ENCODE measurements around the gene GGCX. TPM values are rescaled to one million over a fixed set of nuclear protein-coding genes. Genes with fewer than 3 reads are reported as not detected.
A peak's percentile ranks its signal among the peaks of the same experiment; 100 is the strongest.

GGCX gene
- polyA plus RNA-seq, 3 donors: 24.0 to 34.4 (median 32.0) TPM

DNA sequence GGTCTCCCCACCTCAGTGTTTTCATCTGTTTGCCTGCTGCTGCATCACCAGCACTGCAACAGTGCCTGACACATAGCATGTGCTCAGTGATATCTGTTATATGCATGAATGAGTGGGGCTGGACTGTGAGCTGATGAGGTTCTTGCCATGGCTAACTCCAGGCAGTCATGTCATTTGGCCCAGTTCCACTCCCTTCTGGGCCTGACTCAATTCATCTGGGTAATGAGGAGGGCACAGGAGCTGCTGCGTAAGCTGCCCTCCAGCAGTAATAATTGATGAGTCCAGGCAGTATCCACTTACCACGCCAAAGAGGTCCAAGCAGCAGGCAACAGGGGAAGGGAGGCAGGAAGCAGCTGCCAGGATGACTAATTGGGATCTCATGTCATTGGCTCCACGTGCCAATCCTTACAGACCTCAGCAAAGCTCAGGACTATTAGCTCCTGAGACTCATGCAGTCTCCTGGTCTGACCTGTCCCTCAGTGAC, 56.5 kb downstream of the GGCX start:
- Histone ChIP-seq H3K9me3 (replicated peaks in 1 of 2; ENCODE audit: control insufficient read depth in 1 of 2, insufficient read depth in 1 of 2, low read length in 2 of 2) (no peaks in the 10 kb centered on the region), H3K36me3 (replicated peaks in 1 of 2; ENCODE audit: control insufficient read depth in 1 of 2, insufficient read depth in 2 of 2, low read length in 2 of 2) (no peaks in the 10 kb centered on the region), H3K4me2 (replicated peaks; ENCODE audit: extremely low read depth, low read length, poor library complexity, severe bottlenecking) (no peak overlapping the region), H3K9ac (ENCODE audit: insufficient read depth, low read length, poor library complexity, severe bottlenecking) (no peak overlapping the region), H3K4me3 (replicated peaks in 1 of 3; ENCODE audit: low read depth in 2 of 3, low read length in 3 of 3) (no peak overlapping the region), H3K27me3 (ENCODE audit: control insufficient read depth in 2 of 2, insufficient read depth in 2 of 2, low read length in 2 of 2) (no peaks in the 10 kb centered on the region), H3K4me1 (ENCODE audit: control insufficient read depth in 1 of 2, insufficient read depth in 2 of 2, low read length in 2 of 2) (peaks cover 26 to 54% of the 10 kb centered on the region in 2 donors), H3K79me2 (ENCODE audit: insufficient read depth, low read length) (no peaks in the 10 kb centered on the region), H4K20me1 (ENCODE audit: insufficient read depth, low read length) (no peaks in the 10 kb centered on the region), H2AFZ (ENCODE audit: insufficient read depth, low read depth, low read length, poor library complexity, severe bottlenecking) (no peak overlapping the region), H3K27ac (ENCODE audit: low read depth in 1 of 2, low read length in 2 of 2) (no peak overlapping the region)
- Mint-ChIP-seq H3K4me3 (no peak overlapping the region), H3K9me3 (peaks cover 0 to 3% (median 0%) of the 10 kb centered on the region in 7 donors), H3K36me3 (no peaks in the 10 kb centered on the region), H3K4me1 (peaks cover 52% of the 10 kb centered on the region), H3K27ac (peak overlapping the region in 1 of 7 donors; percentile 23), H3K27me3 (ENCODE audit: low read depth in 3 of 3) (peaks cover 0 to 5% (median 1%) of the 10 kb centered on the region in 3 donors)
- DNase-seq: peak in 2 of 3 donors; percentile 21 to 56
- 12% methylated on average over 2 of the region's 3 CpGs for WGBS (ENCODE audit: insufficient coverage)
- intact Hi-C loops (cut with micrococcal nuclease): no loop called here
- no peak for TF ChIP-seq CTCF (IDR thresholded peaks at IDR 0.05)

GRCh38 chr2:85503851-85504777, 57.2 kb downstream of the GGCX start:
- H3K9me3 Mint-ChIP-seq: peaks cover 0 to 3% (median 0%) of the 10 kb centered on the region in 7 donors
- Histone ChIP-seq H3K27me3 (ENCODE audit: control insufficient read depth in 2 of 2, insufficient read depth in 2 of 2, low read length in 2 of 2) (no peaks in the 10 kb centered on the region), H3K79me2 (ENCODE audit: insufficient read depth, low read length) (no peaks in the 10 kb centered on the region), H3K9me3 (replicated peaks in 1 of 2; ENCODE audit: control insufficient read depth in 1 of 2, insufficient read depth in 1 of 2, low read length in 2 of 2) (no peaks in the 10 kb centered on the region), H4K20me1 (ENCODE audit: insufficient read depth, low read length) (no peaks in the 10 kb centered on the region), H3K36me3 (replicated peaks in 1 of 2; ENCODE audit: control insufficient read depth in 1 of 2, insufficient read depth in 2 of 2, low read length in 2 of 2) (no peaks in the 10 kb centered on the region), H3K9ac (ENCODE audit: insufficient read depth, low read length, poor library complexity, severe bottlenecking) (no peak overlapping the region), H3K4me1 (ENCODE audit: control insufficient read depth in 1 of 2, insufficient read depth in 2 of 2, low read length in 2 of 2) (peaks cover 33 to 61% of the 10 kb centered on the region in 2 donors), H3K4me2 (replicated peaks; ENCODE audit: extremely low read depth, low read length, poor library complexity, severe bottlenecking) (no peak overlapping the region), H2AFZ (ENCODE audit: insufficient read depth, low read depth, low read length, poor library complexity, severe bottlenecking) (no peak overlapping the region), H3K4me3 (replicated peaks in 1 of 3; ENCODE audit: low read depth in 2 of 3, low read length in 3 of 3) (no peak overlapping the region), H3K27ac (ENCODE audit: low read depth in 1 of 2, low read length in 2 of 2) (no peak overlapping the region)
- peaks cover 55% of the 10 kb centered on the region for H3K4me1 Mint-ChIP-seq
- DNase-seq: no peak
- intact Hi-C loops (cut with micrococcal nuclease): no loop called here
- peak overlapping the region in 2 of 7 donors; percentile 23 to 78 for H3K27ac Mint-ChIP-seq
- H3K27me3 Mint-ChIP-seq (ENCODE audit: low read depth in 3 of 3): peaks cover 0 to 3% (median 1%) of the 10 kb centered on the region in 3 donors
- no peak for TF ChIP-seq CTCF (IDR thresholded peaks at IDR 0.05)
- 86% methylated on average over 14 of the region's 18 CpGs for WGBS (ENCODE audit: insufficient coverage)
- no peak overlapping the region for H3K4me3 Mint-ChIP-seq
- no peaks in the 10 kb centered on the region for H3K36me3 Mint-ChIP-seq

All from CD14-positive monocyte (primary cell).